Caco-2 (cell line): ENCODE measurements around the gene CCDC47. TPM values are rescaled to one million over a fixed set of nuclear protein-coding genes. Genes with fewer than 3 reads are reported as not detected.
A peak's percentile ranks its signal among the peaks of the same experiment; 100 is the strongest.

ENCODE experiments used
- BruUV-seq: library from RNA; stranded (reverse); fragments of 400-500 nt; replicated peaks from 2 replicates; lab custom pipeline; 2021; lab: Mats Ljungman, UMichigan
- CTCF ChIA-PET: fragments of 300-600 bp; sonication (Branson Sonifier 250); formaldehyde crosslinking; loops from one replicate; lab custom pipeline; 2022; ENCODE audit warnings: antibody characterized with exemption; lab: Charles Lee
- POLR2A ChIA-PET: fragments of 300-600 bp; sonication (Branson Sonifier 250); formaldehyde crosslinking; loops from one replicate; lab custom pipeline; 2022; ENCODE audit warnings: antibody characterized with exemption; lab: Charles Lee
- DNase-seq, 2 experiments: peaks; one replicate each; pipeline versions ENCODE4 v3.0.0 to v3.0.0-alpha.2; 2020 to 2022
- H3K27me3 ChIP-seq: replicated peaks from 2 replicates; pipeline ENCODE4 v1.6.0; 2011; ENCODE audit warnings: low read length; ENCODE audit not compliant: control insufficient read depth, insufficient read depth
- H3K36me3 ChIP-seq: 2 replicates; pipeline ENCODE4 v1.5.1; 2011; ENCODE audit warnings: low read length; ENCODE audit not compliant: control insufficient read depth, insufficient read depth
- H3K4me1 ChIP-seq: fragments of 250-450 bp; sonication (Bioruptor Pico); 2 replicates; pipeline ENCODE4 v1.5.1; 2020; ENCODE audit warnings: mild to moderate bottlenecking
- H3K4me3 ChIP-seq: 2 replicates; pipeline ENCODE4 v1.5.1; 2011; ENCODE audit warnings: low read depth, mild to moderate bottlenecking, control low read depth, low read length
- H3K9me3 ChIP-seq: fragments of 250-450 bp; sonication (Bioruptor Pico); 2 replicates; pipeline ENCODE4 v1.5.1; 2020; ENCODE audit warnings: mild to moderate bottlenecking, moderate library complexity
- H3K27ac Mint-ChIP-seq: one replicate; pipeline ENCODE4 v1.8.0; 2022; ENCODE audit warnings: mixed read lengths; ENCODE audit not compliant: unreplicated experiment
- H3K27me3 Mint-ChIP-seq: one replicate; pipeline ENCODE4 v1.8.0; 2022; ENCODE audit warnings: mixed read lengths; ENCODE audit not compliant: insufficient read depth, unreplicated experiment
- H3K36me3 Mint-ChIP-seq: one replicate; pipeline ENCODE4 v1.8.0; 2022; ENCODE audit warnings: mild to moderate bottlenecking, mixed read lengths; ENCODE audit not compliant: insufficient read depth, unreplicated experiment
- H3K4me1 Mint-ChIP-seq: one replicate; pipeline ENCODE4 v1.8.0; 2022; ENCODE audit warnings: low read depth, mixed read lengths; ENCODE audit not compliant: unreplicated experiment
- H3K4me3 Mint-ChIP-seq: one replicate; pipeline ENCODE4 v1.8.0; 2022; ENCODE audit warnings: mild to moderate bottlenecking, moderate library complexity, mixed read lengths; ENCODE audit not compliant: unreplicated experiment
- H3K9me3 Mint-ChIP-seq: one replicate; pipeline ENCODE4 v1.8.0; 2022; ENCODE audit warnings: mixed read lengths; ENCODE audit not compliant: unreplicated experiment
- CTCF ChIP-seq, 2 experiments: fragments of 200-600 bp in 1 of 2; IDR thresholded peaks; 1 replicate in 1 of 2; 2 replicates in 1 of 2; pipeline versions ENCODE4 v1.5.1 to v1.8.0; 2011 to 2022; ENCODE audit warnings: antibody characterized with exemption in 1 of 2, control low read depth in 1 of 2, inconsistent platforms in 1 of 2, low read depth in 1 of 2, low read length in 1 of 2, mild to moderate bottlenecking in 1 of 2, moderate library complexity in 1 of 2; ENCODE audit not compliant: insufficient read depth in 1 of 2, severe bottlenecking in 1 of 2, unreplicated experiment in 1 of 2
- intact Hi-C: fragments of 100-400 bp; cut with micrococcal nuclease; formaldehyde crosslinking; loops from one replicate; pipeline ENCODE4 v1.10.0; 2022; ENCODE audit not compliant: unreplicated experiment
- total RNA-seq: library from RNA; stranded (reverse); gene quantifications from 2 replicates; pipeline ENCODE4 v1.2.3, GENCODE V29; 2022

CCDC47 gene
- total RNA-seq, 1 experiment from 2014 or later, result 125 TPM

- intact Hi-C loops, result loop anchor here (1.0 to 5.0 kb wide), 2 partner anchors 32 to 54 kb away; partner anchors contain the start of genes FTSJ3, PSMC5 and STRADA
- no peak for TF ChIP-seq CTCF (IDR thresholded peaks at IDR 0.05; ENCODE audit: insufficient read depth in 1 of 2, low read depth in 1 of 2, low read length in 1 of 2, severe bottlenecking in 1 of 2, unreplicated experiment in 1 of 2)
- Mint-ChIP-seq H3K27me3 (no peaks in the 10 kb centered on the region), H3K27ac (peak overlapping the region; percentile 100), H3K36me3 (peaks cover 89% of the 10 kb centered on the region), H3K4me1 (peaks cover 27% of the 10 kb centered on the region), H3K4me3 (peak overlapping the region; percentile 76), H3K9me3 (peaks cover 9% of the 10 kb centered on the region)
- DNase-seq, result no peak
- CTCF ChIA-PET, result interaction anchor here (0.6 to 1.7 kb wide), 3 partner anchors 76 to 1328 kb away, joined by 3 to 12 read pairs (median 3); no protein-coding TSS in a partner anchor
- Histone ChIP-seq H3K36me3 (peaks cover 1% of the 10 kb centered on the region; the same call in 1 of the 2 replicates), H3K9me3 (no peaks in the 10 kb centered on the region), H3K4me3 (peak overlapping the region; percentile 100), H3K4me1 (no peaks in the 10 kb centered on the region; the same call in 1 of the 2 replicates), H3K27me3 (no peaks in the 10 kb centered on the region)
- TSS peak; percentile 78 for BruUV-seq
- POLR2A ChIA-PET, result interaction anchor here (0.5 to 1.7 kb wide), 15 partner anchors 8 to 1909 kb away, joined by 3 to 31 read pairs (median 5); partner anchors contain the start of genes BRIP1, DCAF7, MAP3K3 and PSMC5
Observed at GRCh38 chr17:63772801-63773271, 561 bp downstream of the CCDC47 start.

GRCh38 chr17:63768433-63768832 is 5.0 kb downstream of the CCDC47 start:
- no peaks in the 10 kb centered on the region for H3K27me3 ChIP-seq
- H3K9me3 Mint-ChIP-seq, result peaks cover 9% of the 10 kb centered on the region
- H3K4me3 Mint-ChIP-seq, result no peak overlapping the region
- no peak overlapping the region for H3K27ac Mint-ChIP-seq
- H3K4me1 ChIP-seq, result no peaks in the 10 kb centered on the region; the same call in 1 of the 2 replicates
- no peak overlapping the region for H3K4me3 ChIP-seq
- DNase-seq, result no peak
- ChIA-PET POLR2A (no interaction called here), CTCF (no interaction called here)
- no peaks in the 10 kb centered on the region for H3K36me3 ChIP-seq
- H3K9me3 ChIP-seq, result no peaks in the 10 kb centered on the region
- H3K36me3 Mint-ChIP-seq, result peaks cover 80% of the 10 kb centered on the region
- intact Hi-C loops, result no loop called here
- TF ChIP-seq CTCF (IDR thresholded peaks at IDR 0.05; ENCODE audit: insufficient read depth in 1 of 2, low read depth in 1 of 2, low read length in 1 of 2, severe bottlenecking in 1 of 2, unreplicated experiment in 1 of 2), result no peak
- no peaks in the 10 kb centered on the region for H3K27me3 Mint-ChIP-seq
- BruUV-seq, result no TSS peak
- peaks cover 17% of the 10 kb centered on the region for H3K4me1 Mint-ChIP-seq

GRCh38 chr17:63766754-63767153 is 6.6 kb downstream of the CCDC47 start:
- ChIA-PET POLR2A (no interaction called here), CTCF (interaction anchor here (0.6 kb wide), 1 partner anchor 23 kb away, joined by 5 read pairs; no protein-coding TSS in a partner anchor)
- no peaks in the 10 kb centered on the region for H3K27me3 ChIP-seq
- no peak overlapping the region for H3K4me3 Mint-ChIP-seq
- H3K36me3 ChIP-seq, result no peaks in the 10 kb centered on the region; the same call in 1 of the 2 replicates
- no peak overlapping the region for H3K4me3 ChIP-seq
- H3K4me1 ChIP-seq, result peaks cover 9% of the 10 kb centered on the region
- intact Hi-C loops, result no loop called here
- no TSS peak for BruUV-seq
- H3K36me3 Mint-ChIP-seq, result peaks cover 78% of the 10 kb centered on the region
- H3K9me3 Mint-ChIP-seq, result peaks cover 9% of the 10 kb centered on the region
- no peak overlapping the region for H3K27ac Mint-ChIP-seq
- no peaks in the 10 kb centered on the region for H3K9me3 ChIP-seq
- TF ChIP-seq CTCF (IDR thresholded peaks at IDR 0.05; ENCODE audit: insufficient read depth in 1 of 2, low read depth in 1 of 2, low read length in 1 of 2, severe bottlenecking in 1 of 2, unreplicated experiment in 1 of 2), result no peak
- H3K27me3 Mint-ChIP-seq, result no peaks in the 10 kb centered on the region
- H3K4me1 Mint-ChIP-seq, result peaks cover 17% of the 10 kb centered on the region
- no peak for DNase-seq
